ENCODE results near the gene SETD1A. TPM values are rescaled to one million over a fixed set of nuclear protein-coding genes. Genes with fewer than 3 reads are reported as not detected.

SETD1A gene
- total RNA-seq: 2.2 and 2.6 TPM in 2 replicates

GRCh38 chr16:30957456-30958174 is at the start of gene SETD1A:
TSS of gene SETD1A (plus strand) at chr16:30957754. CDS start at chr16:30958732, 978 bp downstream.

DNA sequence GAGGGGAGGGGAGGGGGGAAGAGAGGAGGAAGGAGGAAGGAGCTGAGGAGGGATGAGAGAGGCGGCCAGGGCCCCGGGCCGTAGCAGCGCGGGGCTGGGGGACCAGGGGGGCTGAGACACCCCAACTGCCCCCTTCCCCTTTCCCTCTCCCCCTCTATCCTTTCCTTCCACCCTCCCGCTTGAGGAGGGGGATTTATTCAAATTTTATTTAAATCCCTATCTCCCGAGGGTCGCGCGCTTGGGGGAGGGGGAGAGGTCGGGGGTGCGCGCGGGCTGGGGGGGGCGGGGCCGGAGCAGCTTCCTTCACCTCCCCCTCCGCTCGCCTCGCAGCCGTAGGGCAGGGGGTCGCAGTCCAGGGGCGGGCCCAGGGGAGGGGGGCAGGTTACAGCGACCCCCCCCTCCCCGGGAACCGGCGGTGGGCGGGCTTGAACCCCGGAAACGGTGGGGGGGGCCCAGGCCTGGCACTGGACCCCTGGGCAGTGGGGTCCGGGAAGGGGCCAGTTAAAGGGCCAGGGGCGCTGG is 33.9 kb upstream of the SETD1A start, which contains the start of gene FBXL19:
TSS of gene FBXL19 (plus strand) at position 19 of the 522 bp plus-strand sequence. CDS start 2,183 bp downstream, outside the sequence.

GRCh38 chr16:30948667-30949649 is 8.6 kb upstream of the SETD1A start, which contains the start of gene ORAI3:
TSS of gene ORAI3 (plus strand) at chr16:30949068. CDS start at chr16:30949290, 222 bp downstream.

DNA sequence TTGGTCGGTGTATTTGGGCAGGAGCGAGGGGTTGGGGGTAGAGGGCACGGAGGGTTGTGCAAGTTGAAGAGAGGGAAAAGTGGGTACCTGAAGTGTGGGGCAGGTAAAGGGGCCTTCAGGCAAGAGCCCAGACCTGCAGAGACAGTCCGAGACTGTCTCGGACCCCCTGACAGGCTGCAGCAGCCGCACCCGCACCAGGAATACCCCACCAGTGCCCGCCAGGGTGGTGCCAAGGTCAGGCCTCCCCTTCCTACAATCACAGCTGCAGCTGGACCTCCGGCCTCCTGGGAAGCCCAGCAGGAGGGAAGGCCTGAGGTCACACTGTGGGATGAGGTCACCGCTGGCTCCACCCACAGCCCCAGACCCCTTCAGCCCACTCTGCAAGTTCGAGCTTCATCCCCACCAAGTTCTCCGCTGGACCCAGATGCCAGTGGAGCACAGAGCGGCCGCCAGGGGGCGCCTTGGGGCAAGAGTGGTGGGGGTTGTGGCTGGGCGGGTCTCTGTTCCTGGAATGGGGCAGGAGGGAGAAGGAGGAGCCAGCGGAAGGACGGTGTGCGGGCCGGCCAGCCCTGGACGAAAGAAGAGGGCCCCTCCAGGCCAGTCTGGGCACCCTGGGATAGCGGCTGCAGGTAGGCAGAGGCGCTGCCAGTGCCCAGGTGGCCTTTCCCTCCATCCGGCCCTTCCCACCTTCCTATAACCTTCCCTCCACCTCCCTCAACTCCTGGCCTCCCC is 27.3 kb downstream of the SETD1A start, which contains the start of gene HSD3B7:
TSS of gene HSD3B7 (plus strand) at position 539 of the 732 bp plus-strand sequence. CDS start 452 bp downstream, outside the sequence.

GRCh38 chr16:31010585-31011325 is 53.2 kb downstream of the SETD1A start, which contains the start of gene STX1B:
TSS of gene STX1B (minus strand) at chr16:31010638. CDS start at chr16:31010396, 242 bp downstream.

DNA sequence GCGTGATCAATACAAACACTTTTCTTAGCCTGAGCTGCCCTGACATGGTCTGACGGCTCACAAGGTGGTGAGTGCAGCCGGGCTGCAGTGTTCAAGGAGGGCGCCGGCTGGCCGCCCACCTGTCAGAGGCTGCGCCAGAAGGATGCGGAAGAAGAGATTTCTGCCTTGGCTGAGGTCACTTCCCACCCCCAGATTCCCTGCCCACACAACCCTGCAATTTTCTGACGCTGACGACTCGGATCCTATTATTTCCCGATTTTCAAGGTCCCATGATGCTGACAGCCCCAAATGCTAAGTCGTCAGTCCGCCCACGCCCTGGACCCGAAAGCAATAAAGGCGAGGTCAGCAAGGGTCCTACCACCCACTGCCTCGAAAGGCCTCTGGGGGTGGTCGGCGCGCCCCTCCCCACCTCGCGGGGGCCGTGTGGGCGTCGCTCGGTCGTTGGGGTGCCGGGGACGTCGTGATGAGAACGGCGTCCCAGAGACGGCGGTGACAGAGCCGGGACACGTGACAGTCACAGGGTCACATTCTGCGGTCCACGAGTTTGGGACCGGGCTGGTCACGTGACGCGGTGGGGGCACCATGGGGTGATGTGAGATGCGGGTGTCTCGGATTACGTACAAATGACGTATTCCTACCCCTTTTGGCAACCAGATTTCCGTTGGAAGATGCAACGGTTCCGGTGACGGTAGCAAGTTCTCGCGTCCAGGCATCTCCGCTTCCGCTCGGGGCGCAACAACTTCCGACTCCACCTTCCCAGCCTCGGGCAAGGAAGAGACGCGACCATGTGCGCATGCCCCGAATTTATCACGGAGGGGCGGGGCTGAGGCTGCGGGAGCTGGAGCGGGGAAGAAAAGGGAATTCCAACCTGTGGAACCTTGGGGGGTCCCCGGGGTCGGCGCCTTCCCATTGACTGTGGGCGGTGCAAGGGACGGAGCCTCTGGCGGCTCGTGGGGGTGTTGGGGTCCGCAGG is 75.5 kb downstream of the SETD1A start, which contains the start of gene STX4:
TSS of gene STX4 (plus strand) at position 823 of the 973 bp plus-strand sequence. CDS start 248 bp downstream, outside the sequence.

Other genes starting within 250 kb of the SETD1A start
- 13.6 and 15.5 TPM in 2 replicates for gene PHKG2, start 209.3 kb upstream of the SETD1A start, total RNA-seq
- 1.1 and 1.8 TPM in 2 replicates for gene CFAP119, start 195.7 kb upstream of the SETD1A start, total RNA-seq
- 62.3 and 62.9 TPM in 2 replicates for gene RNF40, start 195.4 kb upstream of the SETD1A start, total RNA-seq
- 6.2 and 8.4 TPM in 2 replicates for gene ZNF629, start 170.5 kb upstream of the SETD1A start, total RNA-seq
- 19.8 and 26.7 TPM in 2 replicates for gene BCL7C, start 63.7 kb upstream of the SETD1A start, total RNA-seq
- 0.09 TPM in 2 replicates for gene CTF1, start 61.1 kb upstream of the SETD1A start, total RNA-seq
- 21.0 and 21.5 TPM in 2 replicates for gene FBXL19, start 34.2 kb upstream of the SETD1A start, total RNA-seq
- 12.0 and 13.3 TPM in 2 replicates for gene ORAI3, start 8.7 kb upstream of the SETD1A start, total RNA-seq
- gene HSD3B7, start 27.5 kb downstream of the SETD1A start, total RNA-seq: 4.1 and 7.4 TPM in 2 replicates
- gene STX1B, start 52.9 kb downstream of the SETD1A start, total RNA-seq: under 0.01 TPM in 2 replicates
- gene STX4, start 75.8 kb downstream of the SETD1A start, total RNA-seq: 28.2 and 30.4 TPM in 2 replicates
- 7.3 and 7.6 TPM in 2 replicates for gene ZNF668, start 116.5 kb downstream of the SETD1A start, total RNA-seq
- 9.1 and 14.4 TPM in 2 replicates for gene ZNF646, start 116.7 kb downstream of the SETD1A start, total RNA-seq
- gene PRSS53, start 131.2 kb downstream of the SETD1A start, total RNA-seq: 0.45 and 1.8 TPM in 2 replicates
- 58.1 and 74.6 TPM in 2 replicates for gene VKORC1, start 137.0 kb downstream of the SETD1A start, total RNA-seq
- 15.0 and 18.7 TPM in 2 replicates for gene BCKDK, start 150.6 kb downstream of the SETD1A start, total RNA-seq
- 32.3 and 36.2 TPM in 2 replicates for gene KAT8, start 159.9 kb downstream of the SETD1A start, total RNA-seq
- not detected in 2 replicates for gene PRSS8, start 178.0 kb downstream of the SETD1A start, total RNA-seq
- 0.09 and 0.27 TPM in 2 replicates for gene PRSS36, start 192.3 kb downstream of the SETD1A start, total RNA-seq
- 39.0 and 44.7 TPM in 2 replicates for gene FUS, start 222.4 kb downstream of the SETD1A start, total RNA-seq
- 43.1 and 63.2 TPM in 2 replicates for gene PYCARD, start 245.0 kb downstream of the SETD1A start, total RNA-seq